Gastrocnemius medialis (tissue), 4 donors: ENCODE measurements around the gene ADARB2. TPM values are rescaled to one million over a fixed set of nuclear protein-coding genes. Genes with fewer than 3 reads are reported as not detected.

Experiments used
- ATAC-seq, 2 donors: fragments of 150-250 bp; one replicate each; pipeline ENCODE4 v1.9.1; 2016
- DNase-seq, 2 donors: peaks; one replicate each; pipeline ENCODE4 v3.0.0-alpha.2; 2019
- H3K27ac ChIP-seq, 4 donors: fragments of 200-600 bp; sonication (generic); 1 replicate in 1 of 4; 2 replicates in 3 of 4; pipeline ENCODE4 v1.5.1; 2016 to 2018; ENCODE audit warnings: mild to moderate bottlenecking in 2 of 4, moderate library complexity in 1 of 4
- H3K27me3 ChIP-seq, 3 donors: fragments of 200-600 bp; sonication (generic) in 2 of 3; 1 replicate in 1 of 3; 2 replicates in 2 of 3; pipeline versions ENCODE4 v1.5.1 to v1.6.0; 2016 to 2019; ENCODE audit warnings: mild to moderate bottlenecking in 1 of 3, moderate library complexity in 1 of 3
- H3K36me3 ChIP-seq, 2 donors: fragments of 200-600 bp; sonication (generic) in 1 of 2; one replicate each; pipeline ENCODE4 v1.5.1; 2017 to 2018
- H3K4me1 ChIP-seq, 2 donors: fragments of 200-600 bp; sonication (generic) in 1 of 2; one replicate each; pipeline ENCODE4 v1.5.1; 2016 to 2017; ENCODE audit warnings: mild to moderate bottlenecking in 2 of 2
- H3K4me3 ChIP-seq, 4 donors: fragments of 200-600 bp; sonication (generic) in 3 of 4; 1 replicate in 1 of 4; 2 replicates in 3 of 4; pipeline ENCODE4 v1.5.1; 2016 to 2019; ENCODE audit warnings: mild to moderate bottlenecking in 2 of 4
- H3K9me3 ChIP-seq, 3 donors: fragments of 200-600 bp; sonication (generic) in 2 of 3; 1 replicate in 1 of 3; 2 replicates in 2 of 3; pipeline ENCODE4 v1.5.1; 2016 to 2019
- POLR2A ChIP-seq, 2 donors: fragments of 450-650 bp; IDR thresholded peaks; one replicate each; pipeline ENCODE4 v1.6.1; 2017; ENCODE audit warnings: antibody characterized with exemption in 2 of 2, mild to moderate bottlenecking in 2 of 2, moderate library complexity in 2 of 2
- in situ Hi-C, 4 donors: fragments of 200-750 bp; cut with MboI; loops; one replicate each; pipeline versions ENCODE4 v1.15.0 to v1.8.0; 2017; ENCODE audit warnings: low sequenced_read_pairs in 4 of 4
- intact Hi-C: fragments of 100-400 bp; cut with DNase I; formaldehyde crosslinking; loops from one replicate; pipeline ENCODE4 v1.15.1; 2023; ENCODE audit warnings: low total_unique reads
- total RNA-seq, 4 donors: library from RNA; depleted of rRNA; stranded (reverse); fragments of >200 nt; gene quantifications; one replicate each; pipeline versions ENCODE4 v1.1.0 to v1.2.3, GENCODE V29; 2016
- TF ChIP-seq, protein P1 (sequence below), 5 experiments: fragments of 450-650 bp in 3 of 5; fragments of 200-600 bp in 2 of 5; sonication (generic) in 2 of 5; IDR thresholded peaks in 4 of 5; conservative IDR thresholded peaks in 1 of 5; 1 replicate in 4 of 5; 2 replicates in 1 of 5; pipeline ENCODE4 v1.5.1; 2016 to 2019; ENCODE audit warnings: antibody characterized with exemption in 5 of 5, mild to moderate bottlenecking in 3 of 5, moderate library complexity in 3 of 5

ADARB2 gene
- total RNA-seq, 4 donors from 2014 or later: 0.07 to 0.87 (median 0.10) TPM

- intact Hi-C loops: no loop called here
- TF ChIP-seq POLR2A (IDR thresholded peaks at IDR 0.05): no peak
- TF ChIP-seq, protein P1, sequence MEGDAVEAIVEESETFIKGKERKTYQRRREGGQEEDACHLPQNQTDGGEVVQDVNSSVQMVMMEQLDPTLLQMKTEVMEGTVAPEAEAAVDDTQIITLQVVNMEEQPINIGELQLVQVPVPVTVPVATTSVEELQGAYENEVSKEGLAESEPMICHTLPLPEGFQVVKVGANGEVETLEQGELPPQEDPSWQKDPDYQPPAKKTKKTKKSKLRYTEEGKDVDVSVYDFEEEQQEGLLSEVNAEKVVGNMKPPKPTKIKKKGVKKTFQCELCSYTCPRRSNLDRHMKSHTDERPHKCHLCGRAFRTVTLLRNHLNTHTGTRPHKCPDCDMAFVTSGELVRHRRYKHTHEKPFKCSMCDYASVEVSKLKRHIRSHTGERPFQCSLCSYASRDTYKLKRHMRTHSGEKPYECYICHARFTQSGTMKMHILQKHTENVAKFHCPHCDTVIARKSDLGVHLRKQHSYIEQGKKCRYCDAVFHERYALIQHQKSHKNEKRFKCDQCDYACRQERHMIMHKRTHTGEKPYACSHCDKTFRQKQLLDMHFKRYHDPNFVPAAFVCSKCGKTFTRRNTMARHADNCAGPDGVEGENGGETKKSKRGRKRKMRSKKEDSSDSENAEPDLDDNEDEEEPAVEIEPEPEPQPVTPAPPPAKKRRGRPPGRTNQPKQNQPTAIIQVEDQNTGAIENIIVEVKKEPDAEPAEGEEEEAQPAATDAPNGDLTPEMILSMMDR (IDR thresholded peaks at IDR 0.05 in 4 of 5, conservative IDR thresholded peaks at IDR 0.05 in 1 of 5): no peak
- Histone ChIP-seq H3K27ac (no peak overlapping the region), H3K4me1 (no peaks in the 10 kb centered on the region), H3K4me3 (no peak overlapping the region), H3K36me3 (no peaks in the 10 kb centered on the region), H3K9me3 (no peaks in the 10 kb centered on the region), H3K27me3 (no peaks in the 10 kb centered on the region)
- in situ Hi-C loops: no loop called here
- ATAC-seq (no peak), DNase-seq (no peak)
These were observed 557.1 kb downstream of the ADARB2 start for GRCh38 chr10:1180071-1180730.

- intact Hi-C loops: no loop called here
- no peak overlapping the region for H3K4me3 ChIP-seq
- peaks cover 0 to under 1% (median 0%) of the 10 kb centered on the region in 3 donors for H3K27me3 ChIP-seq
- H3K36me3 ChIP-seq: no peaks in the 10 kb centered on the region
- ATAC-seq (no peak), DNase-seq (no peak)
- no peak overlapping the region for H3K27ac ChIP-seq
- no peaks in the 10 kb centered on the region for H3K9me3 ChIP-seq
- TF ChIP-seq, protein P1 (IDR thresholded peaks at IDR 0.05 in 4 of 5, conservative IDR thresholded peaks at IDR 0.05 in 1 of 5): no peak
- no peak for TF ChIP-seq POLR2A (IDR thresholded peaks at IDR 0.05)
- H3K4me1 ChIP-seq: no peaks in the 10 kb centered on the region
- in situ Hi-C loops: no loop called here
These were observed 557.8 kb downstream of the ADARB2 start for GRCh38 chr10:1179346-1180070.

- no peaks in the 10 kb centered on the region for H3K4me1 ChIP-seq
- no peaks in the 10 kb centered on the region for H3K36me3 ChIP-seq
- intact Hi-C loops (no loop called here), in situ Hi-C loops (no loop called here)
- H3K4me3 ChIP-seq: no peak overlapping the region
- ATAC-seq: no peak
- H3K9me3 ChIP-seq: no peaks in the 10 kb centered on the region
- no peak for TF ChIP-seq POLR2A (IDR thresholded peaks at IDR 0.05)
- TF ChIP-seq, protein P1 (IDR thresholded peaks at IDR 0.05 in 4 of 5, conservative IDR thresholded peaks at IDR 0.05 in 1 of 5): no peak
- peaks cover 0 to 4% (median 0%) of the 10 kb centered on the region in 3 donors for H3K27me3 ChIP-seq
- no peak for DNase-seq
- no peak overlapping the region for H3K27ac ChIP-seq
These were observed 558.8 kb downstream of the ADARB2 start for GRCh38 chr10:1178506-1178905.

- Histone ChIP-seq H3K36me3 (no peaks in the 10 kb centered on the region), H3K4me1 (no peaks in the 10 kb centered on the region), H3K27ac (no peak overlapping the region), H3K4me3 (no peak overlapping the region), H3K9me3 (no peaks in the 10 kb centered on the region), H3K27me3 (peaks cover 0 to 4% (median 0%) of the 10 kb centered on the region in 3 donors)
- in situ Hi-C loops: no loop called here
- ATAC-seq (no peak), DNase-seq (no peak)
- no peak for TF ChIP-seq POLR2A (IDR thresholded peaks at IDR 0.05)
- TF ChIP-seq, protein P1 (IDR thresholded peaks at IDR 0.05 in 4 of 5, conservative IDR thresholded peaks at IDR 0.05 in 1 of 5): no peak
- intact Hi-C loops: no loop called here
These were observed 559.4 kb downstream of the ADARB2 start for GRCh38 chr10:1177936-1178335.
